ENCODE data around the gene EDN2. TPM values are rescaled to one million over a fixed set of nuclear protein-coding genes. Genes with fewer than 3 reads are reported as not detected.

EDN2 gene
- total and polyA plus RNA-seq, 2 experiments from 2014 or later = 0.40 to 2.3 TPM

DNA sequence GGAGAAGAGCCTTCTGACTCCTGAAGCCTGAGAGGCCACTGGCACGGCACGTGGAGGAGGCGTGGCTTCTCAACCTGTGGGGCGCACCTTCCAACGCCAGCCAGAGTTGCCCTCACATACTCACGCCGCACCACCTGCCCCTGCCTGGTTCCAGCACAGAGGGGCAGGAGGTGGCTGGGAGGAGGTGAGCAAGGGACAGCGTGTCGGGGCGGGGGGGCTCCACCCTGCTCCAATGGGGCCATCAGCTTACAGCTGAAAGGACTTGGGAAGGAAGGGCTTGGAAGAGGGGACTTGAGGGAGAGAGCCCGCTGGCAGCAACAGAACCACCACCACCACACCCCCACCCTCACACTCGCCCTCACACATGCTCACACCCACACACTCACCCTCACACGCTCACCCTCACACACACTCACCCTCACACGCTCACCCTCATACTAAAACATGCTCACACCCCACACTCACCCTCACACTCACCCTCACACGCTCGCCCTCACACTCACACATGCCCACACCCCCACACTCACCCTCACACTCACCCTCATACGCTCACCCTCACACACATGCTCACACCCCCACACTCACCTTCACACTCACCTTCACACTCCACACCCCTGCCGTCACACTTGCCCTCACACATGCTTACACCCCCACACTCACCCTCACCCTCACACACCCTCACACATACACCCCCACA, 41.6 kb upstream of the EDN2 start:
- no peak for DNase-seq (ENCODE audit: low spot score)
- H3K9me3 ChIP-seq (ENCODE audit: low read depth) = no peaks in the 10 kb centered on the region
- H3K9me2 ChIP-seq (replicated peaks; ENCODE audit: insufficient read depth) = no peaks in the 10 kb centered on the region
- H3K4me2 ChIP-seq = no peak overlapping the region
- H3K4me3 ChIP-seq = no peak overlapping the region
- H3K36me3 ChIP-seq (replicated peaks; ENCODE audit: insufficient read depth, low read depth) = no peaks in the 10 kb centered on the region
- 84% methylated on average over 9 of the region's 18 CpGs for WGBS (ENCODE audit: low lambda C conversion rate, missing lambda C conversion rate)
- no peaks in the 10 kb centered on the region for H3K27me3 ChIP-seq
- H3K27ac ChIP-seq = no peak overlapping the region
- TF ChIP-seq EZH2phosphoT487 (IDR thresholded peaks at IDR 0.05; ENCODE audit: low read depth, severe bottlenecking, unreplicated experiment) (no peak), EZH2 (IDR thresholded peaks at IDR 0.05; ENCODE audit: borderline replicate concordance) (no peak)
- TF ChIP-seq, protein P1, sequence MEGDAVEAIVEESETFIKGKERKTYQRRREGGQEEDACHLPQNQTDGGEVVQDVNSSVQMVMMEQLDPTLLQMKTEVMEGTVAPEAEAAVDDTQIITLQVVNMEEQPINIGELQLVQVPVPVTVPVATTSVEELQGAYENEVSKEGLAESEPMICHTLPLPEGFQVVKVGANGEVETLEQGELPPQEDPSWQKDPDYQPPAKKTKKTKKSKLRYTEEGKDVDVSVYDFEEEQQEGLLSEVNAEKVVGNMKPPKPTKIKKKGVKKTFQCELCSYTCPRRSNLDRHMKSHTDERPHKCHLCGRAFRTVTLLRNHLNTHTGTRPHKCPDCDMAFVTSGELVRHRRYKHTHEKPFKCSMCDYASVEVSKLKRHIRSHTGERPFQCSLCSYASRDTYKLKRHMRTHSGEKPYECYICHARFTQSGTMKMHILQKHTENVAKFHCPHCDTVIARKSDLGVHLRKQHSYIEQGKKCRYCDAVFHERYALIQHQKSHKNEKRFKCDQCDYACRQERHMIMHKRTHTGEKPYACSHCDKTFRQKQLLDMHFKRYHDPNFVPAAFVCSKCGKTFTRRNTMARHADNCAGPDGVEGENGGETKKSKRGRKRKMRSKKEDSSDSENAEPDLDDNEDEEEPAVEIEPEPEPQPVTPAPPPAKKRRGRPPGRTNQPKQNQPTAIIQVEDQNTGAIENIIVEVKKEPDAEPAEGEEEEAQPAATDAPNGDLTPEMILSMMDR (IDR thresholded peaks at IDR 0.05; ENCODE audit: poor library complexity) = no peak
- H3K4me1 ChIP-seq (ENCODE audit: insufficient read depth) = peaks cover 2% of the 10 kb centered on the region
- no peaks in the 10 kb centered on the region for H3K79me2 ChIP-seq
- no peak overlapping the region for H2AFZ ChIP-seq
- no peaks in the 10 kb centered on the region for H4K20me1 ChIP-seq (ENCODE audit: insufficient read depth, poor library complexity, severe bottlenecking)

DNA sequence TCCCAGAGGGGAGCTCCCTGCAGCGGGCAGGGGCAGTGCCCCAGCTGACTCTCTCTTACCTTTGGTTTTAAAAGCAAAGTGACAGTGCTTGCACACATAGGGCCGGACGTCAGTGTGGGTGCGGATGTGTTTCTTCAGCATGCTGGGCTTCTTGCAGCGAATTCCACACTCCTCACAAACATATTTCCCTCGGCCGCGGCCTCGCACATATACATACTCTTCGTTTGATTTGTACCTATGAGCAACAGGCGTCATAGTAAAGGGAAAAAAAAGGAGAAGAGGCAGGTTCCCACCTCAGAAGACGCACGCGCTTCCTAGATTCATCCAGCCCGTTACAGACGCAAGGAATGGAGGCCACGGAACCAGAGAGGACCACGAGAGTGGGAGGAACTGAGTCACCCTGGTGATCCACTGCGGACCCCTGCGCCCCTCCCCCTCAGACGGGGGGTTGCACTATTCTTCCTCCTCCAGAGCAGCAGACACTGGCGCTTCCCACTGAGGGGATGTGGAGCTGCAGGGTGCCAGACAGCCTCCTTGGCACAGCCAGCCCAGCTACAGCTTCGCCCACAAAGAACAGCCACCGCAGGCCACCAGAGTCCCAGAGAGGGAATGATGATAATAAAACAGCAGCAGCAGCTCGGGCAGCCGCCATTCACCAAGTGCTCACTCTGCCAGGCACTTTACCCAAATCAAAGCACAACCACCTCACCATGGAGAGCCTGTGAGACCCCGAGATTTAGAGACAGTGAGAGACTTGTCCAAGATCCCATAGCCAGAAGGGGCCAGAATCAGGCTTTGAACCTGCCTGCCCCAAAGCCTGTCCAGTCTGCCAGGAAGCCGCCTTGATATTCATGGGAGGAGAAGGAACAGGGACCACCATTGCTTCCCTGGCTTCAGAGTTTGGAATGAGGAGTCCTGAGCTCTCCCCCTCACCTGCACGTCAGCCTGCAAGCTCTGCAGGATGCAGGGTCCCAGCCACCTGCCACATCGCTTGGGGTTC, 40.5 kb upstream of the EDN2 start:
- H3K4me1 ChIP-seq (ENCODE audit: insufficient read depth) = peaks cover 2% of the 10 kb centered on the region
- H3K9me3 ChIP-seq (ENCODE audit: low read depth) = no peaks in the 10 kb centered on the region
- no peak overlapping the region for H3K4me3 ChIP-seq
- H4K20me1 ChIP-seq (ENCODE audit: insufficient read depth, poor library complexity, severe bottlenecking) = no peaks in the 10 kb centered on the region
- H2AFZ ChIP-seq = no peak overlapping the region
- H3K36me3 ChIP-seq (replicated peaks; ENCODE audit: insufficient read depth, low read depth) = no peaks in the 10 kb centered on the region
- no peak overlapping the region for H3K4me2 ChIP-seq
- H3K27me3 ChIP-seq = no peaks in the 10 kb centered on the region
- no peaks in the 10 kb centered on the region for H3K9me2 ChIP-seq (replicated peaks; ENCODE audit: insufficient read depth)
- H3K79me2 ChIP-seq = no peaks in the 10 kb centered on the region
- 91% methylated on average over 30 of the region's 30 CpGs for WGBS (ENCODE audit: low lambda C conversion rate, missing lambda C conversion rate)
- H3K27ac ChIP-seq = no peak overlapping the region
- no peak for DNase-seq (ENCODE audit: low spot score)
- TF ChIP-seq, protein P1 (IDR thresholded peaks at IDR 0.05; ENCODE audit: poor library complexity) = no peak
- no peak for TF ChIP-seq EZH2phosphoT487 (IDR thresholded peaks at IDR 0.05; ENCODE audit: low read depth, severe bottlenecking, unreplicated experiment)
- no peak for TF ChIP-seq EZH2 (IDR thresholded peaks at IDR 0.05; ENCODE audit: borderline replicate concordance)

DNA sequence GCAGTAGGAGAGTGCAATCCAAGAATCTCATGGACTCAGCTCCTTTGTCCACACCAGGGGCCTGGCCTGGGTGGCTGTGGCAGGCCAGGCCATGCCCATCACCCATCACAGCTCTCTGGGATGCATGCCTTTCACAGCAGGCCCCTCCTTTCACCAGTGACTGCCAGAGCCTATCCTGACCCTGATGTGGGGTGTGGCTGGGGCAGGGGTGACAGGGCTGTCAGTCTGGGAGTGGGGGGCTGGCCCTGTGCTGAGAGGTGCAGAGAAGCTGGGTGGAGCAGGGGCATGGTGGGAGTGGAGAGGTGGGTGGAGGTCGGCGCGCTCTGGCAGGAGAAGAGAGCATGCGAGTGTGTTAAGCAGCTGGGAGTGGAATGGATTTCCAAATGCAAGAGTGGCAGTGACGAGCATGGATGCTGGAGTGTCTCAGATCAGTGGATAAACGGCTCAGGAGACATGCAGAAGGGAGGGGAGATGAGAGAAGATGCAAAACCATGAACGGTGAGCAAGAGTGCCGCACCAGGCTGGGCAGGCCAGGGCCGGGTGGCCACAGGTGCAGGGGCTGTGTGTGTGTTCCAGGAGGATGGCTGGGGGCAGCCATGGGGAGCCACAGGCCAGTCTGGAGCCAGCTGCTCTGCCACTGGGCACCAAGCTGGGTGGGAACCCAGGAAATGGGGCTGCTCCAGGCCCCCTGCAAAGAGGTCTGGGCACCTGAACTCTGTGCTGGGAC, 39.6 kb upstream of the EDN2 start:
- Histone ChIP-seq H4K20me1 (ENCODE audit: insufficient read depth, poor library complexity, severe bottlenecking) (no peaks in the 10 kb centered on the region), H3K9me3 (ENCODE audit: low read depth) (no peaks in the 10 kb centered on the region), H3K79me2 (no peaks in the 10 kb centered on the region), H3K4me1 (ENCODE audit: insufficient read depth) (peaks cover 2% of the 10 kb centered on the region), H2AFZ (no peak overlapping the region), H3K9me2 (replicated peaks; ENCODE audit: insufficient read depth) (no peaks in the 10 kb centered on the region), H3K4me3 (no peak overlapping the region), H3K4me2 (no peak overlapping the region), H3K36me3 (replicated peaks; ENCODE audit: insufficient read depth, low read depth) (no peaks in the 10 kb centered on the region), H3K27me3 (no peaks in the 10 kb centered on the region), H3K27ac (no peak overlapping the region)
- TF ChIP-seq EZH2 (IDR thresholded peaks at IDR 0.05; ENCODE audit: borderline replicate concordance) = no peak
- DNase-seq (ENCODE audit: low spot score) = no peak
- 92% methylated on average over 5 of the region's 9 CpGs for WGBS (ENCODE audit: low lambda C conversion rate, missing lambda C conversion rate)
